K562 (cell line): Measurements from ENCODE around the gene TTLL10. TPM values are rescaled to one million over a fixed set of nuclear protein-coding genes. Genes with fewer than 3 reads are reported as not detected.

Experiments used
- HNRNPL ChIP-seq: fragments of 200-400 bp; formaldehyde crosslinking; IDR thresholded peaks from 2 replicates; pipeline ENCODE4 v1.6.1; 2017; ENCODE audit warnings: low read depth, mild to moderate bottlenecking, low read length
- JUN ChIP-seq, 2 experiments: sonication (generic) in 1 of 2; formaldehyde crosslinking in 1 of 2; IDR thresholded peaks; 2 replicates each; pipeline versions ENCODE4 v1.6.1 to v1.8.0; 2012 to 2022; ENCODE audit warnings: borderline replicate concordance in 2 of 2, mild to moderate bottlenecking in 2 of 2, improper control_type of control experiment in 1 of 2, low read depth in 1 of 2, low read length in 1 of 2, missing genetic modification reagents in 1 of 2
- NCOA2 ChIP-seq, 2 experiments: fragments of 450-650 bp; IDR thresholded peaks; 2 replicates each; pipeline ENCODE4 v1.6.1; 2018; ENCODE audit warnings: mild to moderate bottlenecking in 2 of 2, moderate library complexity in 1 of 2; ENCODE audit not compliant: partially characterized antibody in 2 of 2
- NCOA6 ChIP-seq: fragments of 450-650 bp; IDR thresholded peaks from 2 replicates; pipeline ENCODE4 v1.6.1; 2017; ENCODE audit warnings: mild to moderate bottlenecking
- NFYB ChIP-seq: IDR thresholded peaks from 2 replicates; pipeline ENCODE4 v1.6.1; 2011; ENCODE audit warnings: mild to moderate bottlenecking, moderate library complexity; ENCODE audit not compliant: insufficient read length; ENCODE audit errors: extremely low read depth
- POLR3G ChIP-seq: IDR thresholded peaks from 2 replicates; pipeline ENCODE4 v1.6.1; 2011; ENCODE audit not compliant: insufficient read length, insufficient replicate concordance; ENCODE audit errors: extremely low read depth
- RBM14 ChIP-seq: fragments of 200-400 bp; formaldehyde crosslinking; IDR thresholded peaks from 2 replicates; pipeline ENCODE4 v1.6.1; 2018; ENCODE audit warnings: low read depth, mild to moderate bottlenecking, low read length, moderate library complexity, borderline replicate concordance; ENCODE audit not compliant: insufficient read depth
- ZNF324 ChIP-seq: fragments of 250-450 bp; sonication (Bioruptor Pico); IDR thresholded peaks from 2 replicates; pipeline ENCODE4 v1.4.0; 2020; ENCODE audit warnings: mild to moderate bottlenecking
- ZSCAN29 ChIP-seq: fragments of 450-650 bp; IDR thresholded peaks from 2 replicates; pipeline ENCODE4 v1.6.1; 2017
- polyA plus RNA-seq, 8 experiments: library from polyadenylated mRNA; depleted of rRNA in 4 of 8; stranded (reverse) in 5 of 8; unstranded in 3 of 8; fragments of >200 nt; fragmentation: Nextera tagmentation in 2 of 8; fragmentation: Illumina TruSeq in 1 of 8; extraction: Ambion mirVana in 2 of 8; extraction: Trizol in 1 of 8; gene quantifications; 2 replicates each; pipeline versions ENCODE4 v1.2.1 to v1.2.3, GENCODE V29; 2011 to 2014; ENCODE audit warnings: inconsistent platforms in 1 of 8, missing spikeins in 1 of 8
- total RNA-seq, 7 experiments: library from RNA; depleted of rRNA in 6 of 7; stranded (reverse); fragments of >200 nt in 6 of 7; fragmentation: Illumina TruSeq in 2 of 7; extraction: Trizol in 2 of 7; gene quantifications; 2 replicates each; pipeline versions ENCODE4 v1.2.1 to v1.2.3, GENCODE V29; 2011 to 2021; ENCODE audit warnings: low replicate concordance in 1 of 7
- TF ChIP-seq, protein P1 (sequence below): fragments of 450-650 bp; formaldehyde crosslinking; IDR thresholded peaks from 2 replicates; pipeline ENCODE4 v1.4.0; 2020; ENCODE audit warnings: mild to moderate bottlenecking, moderate library complexity
- TF ChIP-seq, protein P2 (sequence below): conservative IDR thresholded peaks from 2 replicates; pipeline ENCODE4 v1.6.1; 2011; ENCODE audit warnings: low read depth, mild to moderate bottlenecking, low read length; ENCODE audit not compliant: control insufficient read depth
- TF ChIP-seq, protein P3 (sequence below): fragments of 450-650 bp; formaldehyde crosslinking; IDR thresholded peaks from 2 replicates; pipeline ENCODE4 v1.4.0; 2022; ENCODE audit warnings: missing genetic modification characterization
- TF ChIP-seq, protein P4 (sequence below): fragments of 250-450 bp; sonication (Bioruptor Pico); IDR thresholded peaks from 2 replicates; pipeline ENCODE4 v1.5.0; 2020; ENCODE audit warnings: mild to moderate bottlenecking
- TF ChIP-seq, protein P5 (sequence below), 2 experiments: fragments of 450-650 bp; IDR thresholded peaks; 2 replicates each; pipeline ENCODE4 v1.6.1; 2018; ENCODE audit warnings: mild to moderate bottlenecking in 2 of 2, low read depth in 1 of 2; ENCODE audit not compliant: partially characterized antibody in 2 of 2

The TTLL10 gene
- total and polyA plus RNA-seq, 9 of the 15 experiments (the other 6 are each of a cell fraction or from before 2014, with no cell fraction given) = not detected

DNA sequence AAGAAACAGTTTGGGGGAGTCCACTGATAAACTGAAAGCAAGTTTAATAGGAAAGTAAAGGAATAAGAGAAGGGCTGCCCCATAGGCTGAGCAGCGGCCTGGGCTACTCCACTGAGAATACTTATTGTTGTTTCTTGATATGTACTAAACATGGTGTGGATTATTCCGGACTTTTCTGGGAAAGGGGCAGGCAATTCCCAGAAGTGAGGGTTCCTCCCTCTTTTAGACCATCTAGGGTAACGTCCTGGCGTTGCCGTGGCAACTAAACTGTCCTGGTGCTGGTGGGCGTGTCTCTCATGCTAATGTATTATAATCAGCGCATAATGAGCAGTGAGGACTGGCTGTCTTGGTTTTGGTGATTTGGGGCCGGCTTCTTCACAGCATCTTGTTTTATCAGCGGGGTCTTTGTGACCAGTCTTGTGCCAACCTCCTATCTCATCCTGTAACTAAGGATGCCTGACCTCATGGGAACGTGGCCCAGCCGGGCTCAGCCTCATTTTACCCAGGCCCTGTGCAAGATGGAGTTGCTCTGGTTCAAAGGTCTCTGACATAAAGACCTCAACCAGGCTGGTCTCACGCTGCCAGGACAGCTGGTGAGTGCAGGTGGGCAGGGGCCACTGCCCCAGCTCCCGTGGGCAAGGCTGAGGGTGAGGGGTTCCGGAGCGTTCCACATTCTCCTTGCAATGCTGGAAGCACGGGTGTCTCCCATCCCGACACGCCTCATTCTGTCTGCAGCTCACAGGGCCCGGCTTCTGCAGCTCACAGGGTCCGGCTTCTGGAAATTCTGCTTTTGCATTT, 38.1 kb upstream of the TTLL10 start (continued):
- TF ChIP-seq JUN (IDR thresholded peaks at IDR 0.05; ENCODE audit: borderline replicate concordance, low read depth, low read length) (no peak), JUN (CRISPR knock-in tag; IDR thresholded peaks at IDR 0.05; ENCODE audit: borderline replicate concordance) (no peak), NFYB (no peak), ZSCAN29 (no peak), NCOA2 (IDR thresholded peaks at IDR 0.05; ENCODE audit: partially characterized antibody in 2 of 2) (no peak), HNRNPL (no peak), ZNF324 (CRISPR knock-in tag) (no peak), POLR3G (no peak), NCOA6 (no peak), RBM14 (no peak)
- TF ChIP-seq, protein P1, sequence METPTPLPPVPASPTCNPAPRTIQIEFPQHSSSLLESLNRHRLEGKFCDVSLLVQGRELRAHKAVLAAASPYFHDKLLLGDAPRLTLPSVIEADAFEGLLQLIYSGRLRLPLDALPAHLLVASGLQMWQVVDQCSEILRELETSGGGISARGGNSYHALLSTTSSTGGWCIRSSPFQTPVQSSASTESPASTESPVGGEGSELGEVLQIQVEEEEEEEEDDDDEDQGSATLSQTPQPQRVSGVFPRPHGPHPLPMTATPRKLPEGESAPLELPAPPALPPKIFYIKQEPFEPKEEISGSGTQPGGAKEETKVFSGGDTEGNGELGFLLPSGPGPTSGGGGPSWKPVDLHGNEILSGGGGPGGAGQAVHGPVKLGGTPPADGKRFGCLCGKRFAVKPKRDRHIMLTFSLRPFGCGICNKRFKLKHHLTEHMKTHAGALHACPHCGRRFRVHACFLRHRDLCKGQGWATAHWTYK (CRISPR knock-in tag) = no peak
- TF ChIP-seq, protein P2, sequence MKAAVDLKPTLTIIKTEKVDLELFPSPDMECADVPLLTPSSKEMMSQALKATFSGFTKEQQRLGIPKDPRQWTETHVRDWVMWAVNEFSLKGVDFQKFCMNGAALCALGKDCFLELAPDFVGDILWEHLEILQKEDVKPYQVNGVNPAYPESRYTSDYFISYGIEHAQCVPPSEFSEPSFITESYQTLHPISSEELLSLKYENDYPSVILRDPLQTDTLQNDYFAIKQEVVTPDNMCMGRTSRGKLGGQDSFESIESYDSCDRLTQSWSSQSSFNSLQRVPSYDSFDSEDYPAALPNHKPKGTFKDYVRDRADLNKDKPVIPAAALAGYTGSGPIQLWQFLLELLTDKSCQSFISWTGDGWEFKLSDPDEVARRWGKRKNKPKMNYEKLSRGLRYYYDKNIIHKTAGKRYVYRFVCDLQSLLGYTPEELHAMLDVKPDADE = no peak
- TF ChIP-seq, protein P3, sequence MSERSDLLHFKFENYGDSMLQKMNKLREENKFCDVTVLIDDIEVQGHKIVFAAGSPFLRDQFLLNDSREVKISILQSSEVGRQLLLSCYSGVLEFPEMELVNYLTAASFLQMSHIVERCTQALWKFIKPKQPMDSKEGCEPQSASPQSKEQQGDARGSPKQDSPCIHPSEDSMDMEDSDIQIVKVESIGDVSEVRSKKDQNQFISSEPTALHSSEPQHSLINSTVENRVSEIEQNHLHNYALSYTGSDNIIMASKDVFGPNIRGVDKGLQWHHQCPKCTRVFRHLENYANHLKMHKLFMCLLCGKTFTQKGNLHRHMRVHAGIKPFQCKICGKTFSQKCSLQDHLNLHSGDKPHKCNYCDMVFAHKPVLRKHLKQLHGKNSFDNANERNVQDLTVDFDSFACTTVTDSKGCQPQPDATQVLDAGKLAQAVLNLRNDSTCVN (CRISPR knock-in tag) = no peak
- TF ChIP-seq, protein P4, sequence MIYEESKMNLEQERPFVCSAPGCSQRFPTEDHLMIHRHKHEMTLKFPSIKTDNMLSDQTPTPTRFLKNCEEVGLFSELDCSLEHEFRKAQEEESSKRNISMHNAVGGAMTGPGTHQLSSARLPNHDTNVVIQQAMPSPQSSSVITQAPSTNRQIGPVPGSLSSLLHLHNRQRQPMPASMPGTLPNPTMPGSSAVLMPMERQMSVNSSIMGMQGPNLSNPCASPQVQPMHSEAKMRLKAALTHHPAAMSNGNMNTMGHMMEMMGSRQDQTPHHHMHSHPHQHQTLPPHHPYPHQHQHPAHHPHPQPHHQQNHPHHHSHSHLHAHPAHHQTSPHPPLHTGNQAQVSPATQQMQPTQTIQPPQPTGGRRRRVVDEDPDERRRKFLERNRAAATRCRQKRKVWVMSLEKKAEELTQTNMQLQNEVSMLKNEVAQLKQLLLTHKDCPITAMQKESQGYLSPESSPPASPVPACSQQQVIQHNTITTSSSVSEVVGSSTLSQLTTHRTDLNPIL (CRISPR knock-in tag) = no peak
- TF ChIP-seq, protein P5, sequence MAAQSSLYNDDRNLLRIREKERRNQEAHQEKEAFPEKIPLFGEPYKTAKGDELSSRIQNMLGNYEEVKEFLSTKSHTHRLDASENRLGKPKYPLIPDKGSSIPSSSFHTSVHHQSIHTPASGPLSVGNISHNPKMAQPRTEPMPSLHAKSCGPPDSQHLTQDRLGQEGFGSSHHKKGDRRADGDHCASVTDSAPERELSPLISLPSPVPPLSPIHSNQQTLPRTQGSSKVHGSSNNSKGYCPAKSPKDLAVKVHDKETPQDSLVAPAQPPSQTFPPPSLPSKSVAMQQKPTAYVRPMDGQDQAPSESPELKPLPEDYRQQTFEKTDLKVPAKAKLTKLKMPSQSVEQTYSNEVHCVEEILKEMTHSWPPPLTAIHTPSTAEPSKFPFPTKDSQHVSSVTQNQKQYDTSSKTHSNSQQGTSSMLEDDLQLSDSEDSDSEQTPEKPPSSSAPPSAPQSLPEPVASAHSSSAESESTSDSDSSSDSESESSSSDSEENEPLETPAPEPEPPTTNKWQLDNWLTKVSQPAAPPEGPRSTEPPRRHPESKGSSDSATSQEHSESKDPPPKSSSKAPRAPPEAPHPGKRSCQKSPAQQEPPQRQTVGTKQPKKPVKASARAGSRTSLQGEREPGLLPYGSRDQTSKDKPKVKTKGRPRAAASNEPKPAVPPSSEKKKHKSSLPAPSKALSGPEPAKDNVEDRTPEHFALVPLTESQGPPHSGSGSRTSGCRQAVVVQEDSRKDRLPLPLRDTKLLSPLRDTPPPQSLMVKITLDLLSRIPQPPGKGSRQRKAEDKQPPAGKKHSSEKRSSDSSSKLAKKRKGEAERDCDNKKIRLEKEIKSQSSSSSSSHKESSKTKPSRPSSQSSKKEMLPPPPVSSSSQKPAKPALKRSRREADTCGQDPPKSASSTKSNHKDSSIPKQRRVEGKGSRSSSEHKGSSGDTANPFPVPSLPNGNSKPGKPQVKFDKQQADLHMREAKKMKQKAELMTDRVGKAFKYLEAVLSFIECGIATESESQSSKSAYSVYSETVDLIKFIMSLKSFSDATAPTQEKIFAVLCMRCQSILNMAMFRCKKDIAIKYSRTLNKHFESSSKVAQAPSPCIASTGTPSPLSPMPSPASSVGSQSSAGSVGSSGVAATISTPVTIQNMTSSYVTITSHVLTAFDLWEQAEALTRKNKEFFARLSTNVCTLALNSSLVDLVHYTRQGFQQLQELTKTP (IDR thresholded peaks at IDR 0.05; ENCODE audit: low read depth in 1 of 2, partially characterized antibody in 2 of 2) = no peak
